Lower lobe of right lung (tissue), 2 donors: ENCODE data around the gene TMEM229B. TPM values are rescaled to one million over a fixed set of nuclear protein-coding genes. Genes with fewer than 3 reads are reported as not detected.

Source experiments
- ATAC-seq, 2 donors: fragments of 200-7000 bp; cut with Tn5 transposase; one replicate each; pipeline ENCODE4 v1.9.1; 2020 to 2022; ENCODE audit warnings: mild to moderate bottlenecking in 2 of 2, moderate library complexity in 2 of 2
- DNase-seq: peaks from one replicate; pipeline ENCODE4 v3.0.0-alpha.2; 2020
- H3K27ac ChIP-seq: fragments of 200-600 bp; one replicate; pipeline ENCODE4 v1.8.0; 2022
- H3K27me3 ChIP-seq: fragments of 200-600 bp; one replicate; pipeline ENCODE4 v1.8.0; 2022; ENCODE audit warnings: low read depth
- H3K36me3 ChIP-seq: fragments of 200-600 bp; one replicate; pipeline ENCODE4 v1.8.0; 2022; ENCODE audit warnings: mild to moderate bottlenecking
- H3K4me1 ChIP-seq: fragments of 200-600 bp; one replicate; pipeline ENCODE4 v1.8.0; 2022
- H3K4me3 ChIP-seq: fragments of 200-600 bp; one replicate; pipeline ENCODE4 v1.8.0; 2022; ENCODE audit warnings: mild to moderate bottlenecking
- H3K9me3 ChIP-seq: fragments of 200-600 bp; one replicate; pipeline ENCODE4 v1.8.0; 2022
- CTCF ChIP-seq: fragments of 200-600 bp; IDR thresholded peaks from one replicate; pipeline ENCODE4 v1.8.0; 2022; ENCODE audit warnings: antibody characterized with exemption, mild to moderate bottlenecking
- intact Hi-C: fragments of 100-400 bp; cut with DNase I; formaldehyde crosslinking; loops from one replicate; pipeline ENCODE4 v1.11.0; 2022
- total RNA-seq: library from RNA; stranded (reverse); fragmentation: NEBNext Ultra II Directional; extraction: Animal tissue kit (Norgen Biotek cat#: 25700); gene quantifications from one replicate; pipeline ENCODE4 v1.2.1, GENCODE V29; 2021
- donor health status: DM: no; HTN: yes; CAD: no; lungs with severe emphysema.

TMEM229B gene
- total RNA-seq, 1 donor from 2014 or later, result 6.4 TPM

DNA sequence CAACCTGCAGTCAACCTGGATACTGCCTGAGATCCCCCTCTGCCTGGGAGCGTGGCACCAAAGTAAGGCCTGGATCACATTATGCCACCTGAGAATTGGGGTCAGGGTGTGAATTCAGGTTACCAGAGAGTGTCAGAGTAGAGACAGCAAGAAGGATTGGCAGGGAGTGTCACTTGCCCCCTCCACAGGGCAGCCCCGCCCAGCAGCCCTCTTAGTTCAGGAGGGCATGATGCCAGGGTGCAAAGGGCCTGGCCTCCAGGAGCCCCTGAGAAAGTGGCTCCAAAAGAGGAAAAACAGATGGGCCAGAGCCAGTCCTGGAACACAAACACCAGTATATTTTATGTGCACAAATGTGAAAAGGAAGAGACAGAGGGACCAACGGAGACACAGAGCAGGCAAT, 18.6 kb downstream of the TMEM229B start:
- H3K4me1 ChIP-seq, result no peaks in the 10 kb centered on the region
- intact Hi-C loops, result no loop called here
- H3K36me3 ChIP-seq, result no peaks in the 10 kb centered on the region
- no peak overlapping the region for H3K27ac ChIP-seq
- DNase-seq (no peak), ATAC-seq (no peak)
- no peak overlapping the region for H3K4me3 ChIP-seq
- no peaks in the 10 kb centered on the region for H3K27me3 ChIP-seq
- no peak for TF ChIP-seq CTCF
- H3K9me3 ChIP-seq, result no peaks in the 10 kb centered on the region

GRCh38 chr14:67468378-67468730, 20.2 kb downstream of the TMEM229B start:
- H3K36me3 ChIP-seq, result no peaks in the 10 kb centered on the region
- TF ChIP-seq CTCF, result no peak
- no peaks in the 10 kb centered on the region for H3K9me3 ChIP-seq
- no peak for ATAC-seq
- H3K4me3 ChIP-seq, result no peak overlapping the region
- DNase-seq, result no peak
- no peaks in the 10 kb centered on the region for H3K27me3 ChIP-seq
- intact Hi-C loops, result no loop called here
- no peak overlapping the region for H3K27ac ChIP-seq
- no peaks in the 10 kb centered on the region for H3K4me1 ChIP-seq

DNA sequence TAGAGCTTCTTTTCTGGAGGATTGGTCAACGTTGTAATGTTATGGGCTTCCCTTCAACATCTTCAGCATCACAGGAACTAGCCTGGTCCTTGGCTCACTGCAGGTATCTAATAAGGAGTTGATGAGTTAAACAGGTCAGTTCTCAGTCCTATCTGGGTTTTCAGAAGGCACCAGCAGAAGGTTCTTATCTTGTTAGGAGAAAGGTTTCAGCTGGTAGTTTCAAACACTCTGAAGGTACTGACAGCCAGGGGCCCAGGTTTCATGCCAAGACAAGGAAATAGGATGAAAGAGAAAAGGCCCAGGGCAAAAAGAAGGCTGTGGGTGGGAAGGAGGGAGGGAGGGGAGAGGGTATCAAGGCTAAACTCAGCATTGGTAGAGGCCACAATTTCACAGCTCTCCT, 21.4 kb downstream of the TMEM229B start:
- intact Hi-C loops, result no loop called here
- no peak overlapping the region for H3K27ac ChIP-seq
- DNase-seq, result no peak
- H3K36me3 ChIP-seq, result no peaks in the 10 kb centered on the region
- no peaks in the 10 kb centered on the region for H3K9me3 ChIP-seq
- no peak for ATAC-seq
- no peak overlapping the region for H3K4me3 ChIP-seq
- no peaks in the 10 kb centered on the region for H3K27me3 ChIP-seq
- no peaks in the 10 kb centered on the region for H3K4me1 ChIP-seq
- TF ChIP-seq CTCF, result no peak

DNA sequence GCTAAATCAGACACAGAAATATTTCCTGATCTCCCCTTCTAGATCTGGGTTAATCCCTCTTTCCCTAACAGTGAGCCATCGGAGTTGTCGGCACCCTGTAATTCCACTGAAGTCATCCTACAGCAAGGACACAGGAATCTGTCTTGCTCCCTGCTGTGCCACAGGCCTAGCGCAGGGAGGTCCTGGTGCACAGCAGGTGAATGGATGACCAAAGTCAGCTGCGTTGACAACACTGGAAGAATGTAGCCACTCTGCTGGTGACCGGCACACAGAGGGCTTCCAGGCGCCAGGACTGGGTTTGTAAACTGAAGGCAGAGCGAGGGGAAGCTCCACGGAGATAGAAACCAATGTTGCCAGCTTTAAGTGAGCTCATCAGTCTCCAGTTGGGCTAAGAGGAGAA, 23.6 kb downstream of the TMEM229B start:
- Histone ChIP-seq H3K27me3 (no peaks in the 10 kb centered on the region), H3K9me3 (no peaks in the 10 kb centered on the region), H3K4me3 (no peak overlapping the region), H3K36me3 (no peaks in the 10 kb centered on the region), H3K27ac (no peak overlapping the region), H3K4me1 (no peaks in the 10 kb centered on the region)
- intact Hi-C loops, result no loop called here
- no peak for TF ChIP-seq CTCF
- DNase-seq (no peak), ATAC-seq (no peak)

DNA sequence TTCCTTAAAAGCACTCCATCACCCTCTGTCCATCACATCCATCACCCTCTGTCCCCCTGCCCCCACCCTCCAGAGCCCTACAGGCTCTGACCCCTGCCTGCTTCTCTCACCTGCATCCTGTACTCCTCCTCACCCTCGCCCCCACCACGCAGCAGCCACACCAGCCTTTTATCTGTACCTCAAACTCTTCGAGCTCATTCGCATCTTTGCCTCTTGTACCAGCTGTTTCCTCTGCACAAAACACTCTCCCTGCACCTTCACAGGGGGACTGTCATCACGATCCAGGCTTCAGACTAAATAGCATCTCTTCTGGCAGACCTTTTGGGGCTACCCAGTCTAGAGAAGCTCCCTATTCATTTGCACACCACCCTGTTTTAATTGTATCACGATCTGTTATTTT, 24.1 kb downstream of the TMEM229B start:
- Histone ChIP-seq H3K27me3 (no peaks in the 10 kb centered on the region), H3K9me3 (no peaks in the 10 kb centered on the region), H3K27ac (no peak overlapping the region), H3K36me3 (no peaks in the 10 kb centered on the region), H3K4me1 (no peaks in the 10 kb centered on the region), H3K4me3 (no peak overlapping the region)
- DNase-seq, result no peak
- no peak for ATAC-seq
- TF ChIP-seq CTCF, result no peak
- intact Hi-C loops, result no loop called here

GRCh38 chr14:67463900-67464299, 24.6 kb downstream of the TMEM229B start:
- TF ChIP-seq CTCF, result no peak
- ATAC-seq, result no peak
- H3K27me3 ChIP-seq, result no peaks in the 10 kb centered on the region

More at GRCh38 chr14:67463900-67464299, 24.6 kb downstream of the TMEM229B start:
- Histone ChIP-seq H3K4me3 (no peak overlapping the region), H3K4me1 (no peaks in the 10 kb centered on the region), H3K27ac (no peak overlapping the region), H3K9me3 (no peaks in the 10 kb centered on the region), H3K36me3 (no peaks in the 10 kb centered on the region)
- intact Hi-C loops, result no loop called here
- no peak for DNase-seq
